Measurements from ENCODE around the gene COLGALT1.

The COLGALT1 gene

GRCh38 chr19:17625043-17625442 lies 69.6 kb downstream of the COLGALT1 start:
- no peak for DNase-seq

- DNase-seq = no peak
Observed at GRCh38 chr19:17625980-17626379, 70.5 kb downstream of the COLGALT1 start.

- no peak for DNase-seq
Observed at GRCh38 chr19:17626456-17627015, 71.1 kb downstream of the COLGALT1 start.

- DNase-seq = no peak
Observed at GRCh38 chr19:17627161-17627560, 71.7 kb downstream of the COLGALT1 start.

GRCh38 chr19:17627921-17628320 lies 72.5 kb downstream of the COLGALT1 start:
- no peak for DNase-seq

- DNase-seq = no peak
Observed at GRCh38 chr19:17629760-17630159, 74.3 kb downstream of the COLGALT1 start.

GRCh38 chr19:17632577-17632976 lies 77.1 kb downstream of the COLGALT1 start:
- no peak for DNase-seq

Measured in stimulated activated CD4-positive, alpha-beta T cell treated with anti-CD3 and anti-CD28 coated beads, Interleukin-4, amount 100 ng/mL, for 4 hours (primary cell).